GM18520 (cell line): Measurements from ENCODE around the gene MEIOSIN.

Experiments used
- ATAC-seq: cut with Tn5 transposase; IDR thresholded peaks from one replicate; pipeline ENCODE4 v1.9.1; 2021; ENCODE audit not compliant: unreplicated experiment

MEIOSIN gene

DNA sequence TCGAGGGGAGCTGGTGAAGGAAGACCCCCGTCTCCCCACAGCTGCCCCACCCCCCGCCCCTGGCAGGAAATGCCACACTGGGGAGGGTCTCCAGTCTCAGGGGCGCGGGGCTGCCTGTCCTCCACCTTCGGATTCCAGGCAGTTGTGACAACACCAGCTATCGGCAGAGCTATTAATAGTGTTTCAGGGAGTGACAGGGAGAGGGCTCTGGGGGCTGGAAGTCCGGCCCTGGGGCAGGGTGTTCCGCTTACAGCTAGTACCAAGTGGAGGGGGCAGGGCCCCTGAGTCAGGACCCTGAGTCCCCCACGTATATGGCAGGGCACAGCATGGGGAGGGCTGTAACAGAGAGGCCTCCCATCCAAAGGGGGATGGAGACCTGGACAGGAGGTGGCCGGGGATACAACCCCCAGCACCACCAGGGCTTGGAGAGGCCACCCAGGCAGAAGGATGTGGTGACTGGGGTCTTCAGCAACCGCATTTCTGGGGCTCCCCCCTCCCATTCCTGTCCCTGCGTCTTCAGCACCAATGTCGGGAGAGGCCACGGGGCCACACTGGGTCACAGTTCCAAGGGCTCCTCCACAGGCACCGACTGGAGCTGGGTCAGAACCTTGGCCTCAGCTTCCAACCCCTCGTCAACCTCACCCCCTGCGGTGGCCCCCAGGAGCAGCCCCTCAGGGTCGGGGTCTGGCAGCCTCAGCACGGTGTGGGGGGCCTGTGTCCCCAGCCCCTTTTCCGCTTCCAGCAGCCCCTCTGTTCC, 31.9 kb downstream of the MEIOSIN start:
- no peak for ATAC-seq

GRCh38 chr19:45765702-45766295, 32.6 kb downstream of the MEIOSIN start:
- ATAC-seq, result no peak

GRCh38 chr19:45766296-45766868, 33.1 kb downstream of the MEIOSIN start:
- ATAC-seq, result no peak

DNA sequence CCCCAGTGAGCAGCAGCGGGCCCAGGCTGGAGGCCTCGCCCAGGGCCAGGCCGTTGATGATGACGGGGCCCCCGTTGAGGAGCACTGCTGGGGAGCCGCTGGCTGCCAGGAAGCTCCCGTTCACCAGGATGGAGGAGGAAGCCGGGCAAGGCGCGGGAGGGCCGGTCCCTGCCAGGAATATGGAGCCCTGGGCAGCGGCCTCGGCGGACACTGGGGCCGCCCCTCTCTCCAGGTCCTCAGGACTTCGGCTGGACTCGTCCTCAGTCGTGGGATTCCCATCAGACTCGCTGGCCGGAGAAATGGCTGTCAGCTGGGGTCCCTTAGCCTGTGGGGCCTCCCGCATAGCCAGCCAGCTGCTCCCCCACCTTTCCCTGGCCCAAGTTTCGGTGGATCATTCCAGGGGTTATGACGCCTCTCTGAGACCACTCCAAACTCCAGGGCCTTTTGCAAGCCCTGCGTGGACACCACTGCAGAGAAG, 33.7 kb downstream of the MEIOSIN start:
- ATAC-seq, result no peak

DNA sequence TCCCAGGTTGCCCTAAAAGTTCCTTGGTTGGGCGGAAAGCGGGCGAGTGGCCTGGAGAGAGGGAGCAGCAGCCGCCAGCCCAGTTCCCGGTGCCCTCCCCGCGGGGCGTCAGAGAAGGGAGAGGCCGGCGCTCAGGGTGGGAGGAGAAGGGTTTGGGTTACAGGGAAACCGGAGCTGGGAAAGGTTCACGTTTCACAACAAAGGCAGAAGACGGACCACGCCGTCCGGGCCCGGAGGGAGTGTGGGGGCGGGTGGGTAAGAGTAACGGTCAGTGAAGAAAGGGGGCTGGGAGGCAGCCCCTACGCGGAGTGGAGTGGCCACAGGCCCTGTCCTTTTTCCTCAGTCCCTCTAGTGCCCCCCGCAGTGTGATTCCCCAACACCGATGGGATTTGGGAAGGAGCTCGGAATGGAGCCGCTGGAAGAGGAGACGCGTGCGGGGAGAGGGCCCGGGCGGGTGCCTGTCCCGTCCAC, 34.2 kb downstream of the MEIOSIN start:
- ATAC-seq, result no peak

DNA sequence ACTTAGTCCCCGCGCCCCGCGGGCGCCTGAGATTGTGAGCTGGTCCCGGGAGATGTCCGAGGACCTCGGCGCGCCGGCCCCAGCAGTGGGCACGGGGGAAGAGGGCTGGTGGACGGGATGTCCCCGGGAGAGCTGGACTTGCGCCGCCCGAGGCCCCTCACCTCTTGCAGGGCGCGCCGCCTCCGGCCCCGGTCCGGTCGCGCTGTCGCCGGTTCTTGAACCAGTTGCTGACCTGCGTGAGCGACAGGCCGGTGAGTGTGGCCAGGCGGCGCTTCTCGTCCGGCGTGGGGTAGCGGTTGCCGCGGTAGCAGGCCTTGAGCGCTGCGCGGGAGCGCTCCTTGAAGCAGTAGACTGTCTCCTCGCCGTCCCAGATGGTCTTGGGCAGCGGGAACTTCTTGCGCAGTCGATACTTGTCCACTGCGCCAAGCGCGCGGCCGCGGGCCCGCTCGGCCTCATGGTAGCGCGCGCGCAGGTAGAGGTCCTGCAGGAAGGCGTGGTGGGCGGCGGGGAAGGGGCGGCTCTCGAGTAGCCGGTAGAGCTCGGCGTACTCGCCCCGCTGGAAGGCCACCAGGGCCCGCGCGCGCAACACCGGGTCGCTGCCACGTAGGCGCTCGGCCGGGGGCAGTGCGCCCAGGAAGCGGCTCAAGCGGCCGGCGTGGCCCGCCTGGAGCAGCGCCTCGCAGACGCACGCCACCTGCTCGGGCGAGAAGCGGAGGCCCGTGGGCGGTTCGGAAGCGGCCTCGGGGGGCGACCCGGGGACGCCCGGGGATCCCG, 34.8 kb downstream of the MEIOSIN start:
- ATAC-seq, result no peak

DNA sequence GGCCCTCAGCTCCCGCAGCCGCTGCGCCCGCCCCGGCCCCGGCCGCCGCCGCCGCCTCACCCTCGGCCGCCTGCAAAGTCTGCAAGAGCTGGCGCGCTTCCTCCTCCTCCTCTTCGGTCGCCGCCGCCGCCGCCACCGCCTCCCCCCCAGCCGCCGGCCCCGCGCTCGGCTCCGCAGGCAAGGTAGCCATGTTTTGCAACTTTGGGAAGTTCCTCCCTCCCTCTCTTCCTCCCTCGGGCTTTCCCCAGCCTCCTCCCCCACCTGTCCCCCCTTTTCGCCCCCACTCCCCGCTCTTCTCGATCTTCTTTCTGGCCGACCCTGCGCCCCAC, 35.4 kb downstream of the MEIOSIN start:
- no peak for ATAC-seq

DNA sequence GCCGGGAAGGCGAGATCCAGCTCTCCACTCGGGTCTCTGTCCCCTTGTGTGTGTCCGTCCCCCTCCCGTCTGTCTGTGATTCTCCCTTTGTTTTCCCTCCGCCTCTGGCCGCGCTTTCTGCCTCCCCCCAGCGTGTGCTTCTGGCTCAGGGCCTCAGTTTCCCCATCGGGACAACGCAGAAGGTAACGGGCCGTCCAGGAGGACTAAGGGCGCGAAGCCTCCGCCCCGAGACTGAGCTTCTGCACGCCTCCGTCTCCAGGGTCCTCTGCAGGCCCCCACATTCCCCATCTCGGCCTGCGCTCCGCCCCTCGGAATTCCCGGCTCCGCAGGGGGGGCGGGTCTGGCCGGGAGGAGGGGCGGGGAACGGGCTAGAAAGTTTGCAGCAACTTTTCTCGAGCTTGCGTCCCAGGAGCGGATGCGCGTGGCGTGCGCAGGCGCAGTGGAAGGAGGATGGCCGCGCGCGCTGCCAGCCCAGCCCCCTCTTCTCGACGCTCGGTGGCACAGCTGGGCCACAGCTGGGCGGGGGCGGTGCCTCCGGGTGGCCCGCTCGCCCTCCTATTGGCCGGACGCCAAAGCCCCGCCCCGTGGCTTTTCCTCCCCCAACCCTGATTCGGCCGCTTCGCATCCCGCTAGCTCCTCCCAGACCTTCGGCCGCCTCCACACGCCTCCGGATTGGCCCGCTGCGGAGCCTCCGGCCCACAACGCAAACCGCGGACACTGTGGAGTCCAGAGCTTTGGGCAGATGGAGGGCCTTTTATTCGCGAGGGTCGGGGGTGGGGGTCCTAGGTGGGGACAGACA, 35.9 kb downstream of the MEIOSIN start, which contains the start of gene SIX5:
Gene SIX5, minus strand, starts transcription at position 269 of the 799 bp plus-strand sequence. CDS start 408 bp downstream, outside the sequence.
- peak; percentile 62 for ATAC-seq

DNA sequence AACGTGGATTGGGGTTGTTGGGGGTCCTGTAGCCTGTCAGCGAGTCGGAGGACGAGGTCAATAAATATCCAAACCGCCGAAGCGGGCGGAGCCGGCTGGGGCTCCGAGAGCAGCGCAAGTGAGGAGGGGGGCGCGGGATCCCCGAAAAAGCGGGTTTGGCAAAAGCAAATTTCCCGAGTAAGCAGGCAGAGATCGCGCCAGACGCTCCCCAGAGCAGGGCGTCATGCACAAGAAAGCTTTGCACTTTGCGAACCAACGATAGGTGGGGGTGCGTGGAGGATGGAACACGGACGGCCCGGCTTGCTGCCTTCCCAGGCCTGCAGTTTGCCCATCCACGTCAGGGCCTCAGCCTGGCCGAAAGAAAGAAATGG, 36.6 kb downstream of the MEIOSIN start:
- no peak for ATAC-seq

DNA sequence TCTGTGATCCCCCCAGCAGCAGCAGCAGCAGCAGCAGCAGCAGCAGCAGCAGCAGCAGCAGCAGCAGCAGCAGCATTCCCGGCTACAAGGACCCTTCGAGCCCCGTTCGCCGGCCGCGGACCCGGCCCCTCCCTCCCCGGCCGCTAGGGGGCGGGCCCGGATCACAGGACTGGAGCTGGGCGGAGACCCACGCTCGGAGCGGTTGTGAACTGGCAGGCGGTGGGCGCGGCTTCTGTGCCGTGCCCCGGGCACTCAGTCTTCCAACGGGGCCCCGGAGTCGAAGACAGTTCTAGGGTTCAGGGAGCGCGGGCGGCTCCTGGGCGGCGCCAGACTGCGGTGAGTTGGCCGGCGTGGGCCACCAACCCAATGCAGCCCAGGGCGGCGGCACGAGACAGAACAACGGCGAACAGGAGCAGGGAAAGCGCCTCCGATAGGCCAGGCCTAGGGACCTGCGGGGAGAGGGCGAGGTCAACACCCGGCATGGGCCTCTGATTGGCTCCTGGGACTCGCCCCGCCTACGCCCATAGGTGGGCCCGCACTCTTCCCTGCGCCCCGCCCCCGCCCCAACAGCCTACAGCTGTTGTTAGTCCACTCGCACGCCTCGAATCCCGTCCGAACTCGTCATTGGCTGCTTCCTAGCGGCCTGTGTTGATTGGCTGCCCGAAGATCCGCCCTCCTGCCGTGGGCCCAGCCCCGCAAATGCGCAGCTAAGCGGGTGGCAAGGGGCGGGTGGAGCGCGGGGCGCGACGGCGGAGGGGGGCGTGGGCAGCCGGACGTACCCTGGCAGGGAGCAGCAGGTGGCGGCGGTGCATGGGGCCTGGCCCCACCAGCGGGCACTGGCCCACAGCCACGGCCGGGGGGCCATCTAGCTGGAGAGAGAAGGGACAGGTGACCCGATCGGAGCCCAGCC, 37.2 kb downstream of the MEIOSIN start:
- ATAC-seq, result peak; percentile 35

DNA sequence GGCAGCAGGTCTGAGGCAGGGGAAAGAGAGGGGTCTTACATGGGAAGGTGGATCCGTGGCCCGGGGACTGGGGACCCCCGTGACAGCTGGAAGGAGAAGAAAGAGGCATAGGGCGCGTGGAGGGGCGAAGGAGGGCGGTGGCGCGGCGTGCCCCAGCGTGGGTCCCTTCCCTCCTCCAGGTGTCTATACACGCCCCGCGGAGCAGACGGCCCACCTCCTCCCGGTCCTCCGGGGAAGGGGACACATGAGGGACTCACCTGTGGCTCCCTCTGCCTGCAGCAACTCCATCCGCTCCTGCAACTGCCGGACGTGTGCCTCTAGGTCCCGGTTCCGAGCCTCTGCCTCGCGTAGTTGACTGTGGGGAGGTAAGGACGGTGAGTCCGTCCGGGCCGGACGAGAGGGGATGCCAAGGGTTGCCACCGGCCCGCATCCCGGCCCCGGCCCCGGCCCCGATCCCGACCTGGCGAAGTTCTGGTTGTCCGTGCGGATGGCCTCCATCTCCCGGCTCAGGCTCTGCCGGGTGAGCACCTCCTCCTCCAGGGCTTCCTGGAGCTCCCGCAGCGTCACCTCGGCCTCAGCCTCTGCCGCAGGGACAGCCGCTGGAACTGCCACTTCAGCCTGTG, 38.2 kb downstream of the MEIOSIN start:
- ATAC-seq, result no peak

- ATAC-seq, result no peak
Measured at GRCh38 chr19:45772130-45772840, 39.0 kb downstream of the MEIOSIN start.

DNA sequence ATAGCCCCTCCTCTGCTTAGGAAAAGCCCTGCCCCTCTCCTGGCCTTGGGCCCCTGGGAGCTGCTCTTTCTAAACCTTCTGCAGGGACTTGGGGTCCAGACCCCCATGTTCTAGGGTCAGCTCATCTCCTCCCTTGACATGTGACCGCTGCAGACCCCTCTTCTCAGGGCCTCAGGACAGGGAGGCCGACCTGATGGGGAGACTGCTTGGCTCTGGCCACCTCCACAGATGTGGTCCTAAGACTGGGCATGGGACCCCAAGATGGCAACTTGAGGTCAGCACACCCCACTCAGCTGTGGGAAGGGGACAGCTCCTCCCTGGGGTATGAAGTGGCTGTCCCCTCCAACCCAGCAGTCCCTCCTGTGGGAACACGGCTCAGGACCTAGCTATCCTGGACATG, 39.7 kb downstream of the MEIOSIN start:
- no peak for ATAC-seq

GRCh38 chr19:45773384-45773783, 40.1 kb downstream of the MEIOSIN start:
- no peak for ATAC-seq

DNA sequence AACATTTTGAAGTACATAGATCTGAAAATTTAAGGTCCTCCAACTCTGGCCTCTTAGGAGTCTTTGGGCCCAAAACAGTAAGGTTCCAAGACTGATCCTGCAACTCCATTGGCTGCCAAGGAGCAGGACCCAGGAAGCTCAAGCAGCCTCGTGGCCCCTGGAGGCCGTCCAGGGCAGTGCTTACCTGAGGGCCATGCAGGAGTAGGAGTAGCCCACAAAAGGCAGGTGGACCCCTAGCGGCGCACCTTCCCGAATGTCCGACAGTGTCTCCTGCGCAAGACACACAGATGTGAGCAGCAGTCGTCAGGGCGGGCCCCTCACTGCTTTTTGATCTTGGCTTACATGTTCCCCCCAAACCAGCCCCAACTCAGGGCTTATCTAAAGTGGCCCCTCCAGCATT, 41.5 kb downstream of the MEIOSIN start:
- no peak for ATAC-seq

DNA sequence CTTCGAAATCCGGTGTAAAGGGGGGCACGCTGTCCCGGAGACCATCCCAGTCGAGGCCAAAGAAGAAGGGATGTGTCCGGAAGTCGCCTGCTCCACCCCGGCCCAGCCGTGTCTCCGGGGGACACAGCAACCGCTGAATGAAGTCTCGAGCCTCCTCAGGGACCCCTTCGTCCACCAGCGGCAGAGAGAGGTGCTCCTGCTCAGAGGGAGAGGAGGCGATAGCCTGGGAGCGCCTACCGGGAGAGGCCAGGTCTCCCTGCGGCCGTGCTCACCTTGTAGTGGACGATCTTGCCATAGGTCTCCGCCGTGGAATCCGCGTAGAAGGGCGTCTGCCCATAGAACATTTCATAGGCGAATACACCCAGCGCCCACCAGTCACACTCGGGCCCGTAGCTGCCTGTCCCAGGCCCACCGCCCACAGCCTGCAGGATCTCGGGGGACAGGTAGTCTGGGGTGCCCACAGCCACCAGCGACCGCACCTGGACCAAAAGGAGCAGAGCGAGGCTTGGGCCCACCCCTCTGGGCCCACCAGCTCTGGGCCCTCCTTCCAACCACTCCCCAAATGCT, 44.2 kb downstream of the MEIOSIN start:
- ATAC-seq, result no peak

DNA sequence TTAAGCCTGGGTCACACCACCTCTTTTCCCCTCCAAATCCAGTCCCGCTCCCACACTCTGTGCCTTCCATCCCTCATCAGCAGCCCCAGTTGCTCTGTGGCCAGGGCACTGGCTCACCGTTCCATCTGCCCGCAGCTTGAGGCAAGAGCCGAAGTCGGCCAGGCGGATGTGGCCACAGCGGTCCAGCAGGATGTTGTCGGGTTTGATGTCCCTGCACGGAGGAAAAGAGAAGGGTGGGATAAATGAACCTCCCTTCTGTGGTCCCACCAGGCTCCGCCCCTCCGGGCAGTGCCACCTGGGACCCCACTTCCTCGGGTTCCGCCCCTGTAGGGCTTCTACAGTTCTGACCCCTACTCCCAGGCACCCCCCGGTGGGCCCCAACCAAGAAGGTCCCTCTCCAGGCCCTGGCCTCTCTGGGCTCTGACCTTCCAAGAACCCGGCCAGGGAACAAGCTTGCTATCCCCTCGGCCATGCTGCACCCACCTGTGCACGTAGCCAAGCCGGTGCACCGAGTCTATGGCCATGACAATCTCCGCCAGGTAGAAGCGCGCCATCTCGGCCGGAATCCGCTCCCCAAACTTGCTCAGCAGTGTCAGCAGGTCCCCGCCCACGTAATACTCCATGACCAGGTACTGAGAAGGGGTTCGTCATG, 44.9 kb downstream of the MEIOSIN start:
- no peak for ATAC-seq
